ENCODE measurements around the gene SNX32.
"Not testable (repeated sequence)": the region's sequence is repeated elsewhere in the genome, so short reads cannot be mapped to it uniquely, and the experiment has no call there.

The SNX32 gene

GRCh38 chr11:65832231-65832630, 1.5 kb upstream of the SNX32 start:
- not testable (repeated sequence) for DNase-seq

GRCh38 chr11:65834202-65834601, 439 bp downstream of the SNX32 start:
- DNase-seq: no peak

GRCh38 chr11:65842144-65842543, 8.4 kb downstream of the SNX32 start:
- no peak for DNase-seq

GRCh38 chr11:65843811-65844210, 10.0 kb downstream of the SNX32 start:
- no peak for DNase-seq

- DNase-seq: no peak
These were observed 10.6 kb downstream of the SNX32 start for GRCh38 chr11:65844231-65844872.

GRCh38 chr11:65847746-65848145, 14.0 kb downstream of the SNX32 start:
- DNase-seq: no peak

- DNase-seq: not testable (repeated sequence)
These were observed 14.9 kb downstream of the SNX32 start for GRCh38 chr11:65848693-65849092.

- no peak for DNase-seq
These were observed 15.6 kb downstream of the SNX32 start for GRCh38 chr11:65849366-65849765.

GRCh38 chr11:65849771-65850216, 16.0 kb downstream of the SNX32 start:
- no peak for DNase-seq

GRCh38 chr11:65850217-65851082, 16.7 kb downstream of the SNX32 start:
- DNase-seq: no peak

GRCh38 chr11:65851083-65851579, 17.4 kb downstream of the SNX32 start:
- DNase-seq: no peak

GRCh38 chr11:65851811-65852507, 18.2 kb downstream of the SNX32 start:
- DNase-seq: no peak

GRCh38 chr11:65852508-65853245, 18.9 kb downstream of the SNX32 start:
- no peak for DNase-seq

- no peak for DNase-seq
These were observed 19.6 kb downstream of the SNX32 start for GRCh38 chr11:65853246-65853979.

- DNase-seq: no peak
These were observed 20.4 kb downstream of the SNX32 start for GRCh38 chr11:65854161-65854592.

- DNase-seq: no peak
These were observed 21.4 kb downstream of the SNX32 start for GRCh38 chr11:65854852-65855837.

- DNase-seq: no peak
These were observed 22.2 kb downstream of the SNX32 start for GRCh38 chr11:65855927-65856363.

- peak; percentile 90 for DNase-seq
These were observed 23.1 kb downstream of the SNX32 start for GRCh38 chr11:65856689-65857499.

- no peak for DNase-seq
These were observed 23.7 kb downstream of the SNX32 start for GRCh38 chr11:65857500-65857852.

Data from activated CD8-positive, alpha-beta memory T cell treated with anti-CD3 and anti-CD28 coated beads for 24 hours (primary cell).